K562 (cell line): ENCODE data around the gene MUC5B. TPM values are rescaled to one million over a fixed set of nuclear protein-coding genes. Genes with fewer than 3 reads are reported as not detected.

Experiments
- ATAC-seq: fragments of 200-7000 bp; cut with Tn5 transposase; 3 replicates; pipeline ENCODE4 v1.9.1; 2020; ENCODE audit warnings: moderate library complexity
- BruUV-seq: library from RNA; stranded (reverse); fragments of 400-500 nt; replicated peaks from 2 replicates; lab custom pipeline; 2021; lab: Mats Ljungman, UMichigan
- CTCF ChIA-PET: fragments of 300-600 bp; formaldehyde crosslinking; extraction: SDS; loops from one replicate; lab custom pipeline; 2021; ENCODE audit warnings: low intra/inter-chr PET ratio; lab: Yijun Ruan, JAX
- POLR2A ChIA-PET: fragments of 300-600, 350-650 bp; sonication (Branson Sonifier 250); formaldehyde crosslinking; extraction: SDS; loops from one replicate; lab custom pipeline; 2021; ENCODE audit warnings: antibody characterized with exemption, inconsistent platforms; lab: Yijun Ruan, JAX
- DNase-seq, 4 experiments: peaks; one replicate each; pipeline versions ENCODE4 v3.0.0 to v3.0.0-alpha.2; 2011 to 2018; ENCODE audit warnings: low spot score in 3 of 4, mixed read lengths in 3 of 4; ENCODE audit errors: extremely low read depth in 1 of 4
- FAIRE-seq: peaks from 2 replicates; lab custom pipeline; 2011; peaks lifted over from hg19 to GRCh38; lab: Jason Lieb, UNC
- H2AFZ ChIP-seq: 2 replicates; pipeline ENCODE4 v1.6.0; 2011; ENCODE audit warnings: low read depth, low read length, control low read depth, inconsistent platforms
- H3K27ac ChIP-seq: fragments of 200-600 bp; 3 replicates; pipeline ENCODE4 v1.8.0; 2011; ENCODE audit warnings: low read depth, mild to moderate bottlenecking, control low read depth, inconsistent platforms, low read length, moderate library complexity, mixed read lengths; ENCODE audit errors: extremely low read depth
- H3K27me3 ChIP-seq, 2 experiments: fragments of 300-600 bp in 1 of 2; 2 replicates in 1 of 2; 3 replicates in 1 of 2; pipeline versions ENCODE4 v1.6.0 to v1.8.0; 2011; ENCODE audit warnings: inconsistent platforms in 2 of 2, low read length in 2 of 2, mild to moderate bottlenecking in 1 of 2, mixed read lengths in 1 of 2, moderate library complexity in 1 of 2; ENCODE audit not compliant: control insufficient read depth in 2 of 2, insufficient read depth in 2 of 2
- H3K36me3 ChIP-seq: fragments of 300-600 bp; 3 replicates; pipeline ENCODE4 v1.8.0; 2011; ENCODE audit warnings: mild to moderate bottlenecking, low read length, inconsistent platforms; ENCODE audit not compliant: control insufficient read depth, insufficient read depth
- H3K4me1 ChIP-seq, 2 experiments: fragments of 200-600 bp in 1 of 2; replicated peaks in 1 of 2; 2 replicates in 1 of 2; 3 replicates in 1 of 2; pipeline versions ENCODE4 v1.5.1 to v1.8.0; 2011; ENCODE audit warnings: inconsistent platforms in 2 of 2, low read length in 2 of 2, mild to moderate bottlenecking in 1 of 2, mixed read lengths in 1 of 2, moderate library complexity in 1 of 2; ENCODE audit not compliant: control insufficient read depth in 2 of 2, insufficient read depth in 2 of 2
- H3K4me2 ChIP-seq: 2 replicates; pipeline ENCODE4 v1.6.1; 2011; ENCODE audit warnings: low read length, control low read depth, inconsistent platforms, mixed read lengths; ENCODE audit not compliant: insufficient read depth
- H3K4me3 ChIP-seq: fragments of 200-600 bp; sonication (generic), shearing (Covaris generic); 2 replicates; pipeline ENCODE4 v1.5.1; 2016; ENCODE audit warnings: control low read depth, inconsistent platforms
- H3K79me2 ChIP-seq: fragments of 200-600 bp; 3 replicates; pipeline ENCODE4 v1.8.0; 2011; ENCODE audit warnings: low read length, inconsistent platforms; ENCODE audit not compliant: control insufficient read depth, insufficient read depth
- H3K9ac ChIP-seq, 2 experiments: 2 replicates each; pipeline versions ENCODE4 v1.6.0 to v1.6.1; 2011; ENCODE audit warnings: low read depth in 2 of 2, low read length in 2 of 2, control low read depth in 1 of 2, inconsistent platforms in 1 of 2, mild to moderate bottlenecking in 1 of 2, mixed read lengths in 1 of 2; ENCODE audit not compliant: insufficient read depth in 1 of 2
- H3K9me1 ChIP-seq: one replicate; pipeline ENCODE4 v1.6.0; 2011; ENCODE audit warnings: inconsistent platforms, mild to moderate bottlenecking, low read length, moderate library complexity; ENCODE audit not compliant: control insufficient read depth, insufficient read depth
- H3K9me3 ChIP-seq: replicated peaks from 2 replicates; pipeline ENCODE4 v1.5.1; 2011; ENCODE audit warnings: low read depth, low read length, inconsistent platforms; ENCODE audit not compliant: control insufficient read depth, insufficient read depth
- H4K20me1 ChIP-seq: replicated peaks from 2 replicates; pipeline ENCODE4 v1.6.1; 2011; ENCODE audit warnings: low read length, inconsistent platforms, mixed read lengths; ENCODE audit not compliant: control insufficient read depth, insufficient read depth
- CREB5 ChIP-seq: fragments of 250-450 bp; sonication (Bioruptor Pico); IDR thresholded peaks from 2 replicates; pipeline ENCODE4 v1.5.0; 2020; ENCODE audit warnings: mild to moderate bottlenecking
- CTCF ChIP-seq, 3 experiments: IDR thresholded peaks in 2 of 3; conservative IDR thresholded peaks in 1 of 3; 2 replicates each; pipeline ENCODE4 v1.5.1; 2011 to 2012; ENCODE audit warnings: low read length in 3 of 3, mild to moderate bottlenecking in 3 of 3, control low read depth in 2 of 3, improper control_type of control experiment in 1 of 3, inconsistent platforms in 1 of 3, low read depth in 1 of 3, mixed read lengths in 1 of 3, moderate library complexity in 1 of 3; ENCODE audit not compliant: insufficient read depth in 2 of 3
- WGBS: fragments of 100-300 bp; shearing (Covaris generic); methylation state at CpG from one replicate; pipeline ENCODE4 v1.1.6; 2016; ENCODE audit warnings: low coverage, mixed read lengths; ENCODE audit not compliant: insufficient coverage; ENCODE audit errors: missing lambda C conversion rate; 5-methylcytosine and 5-hydroxymethylcytosine counted together
- in situ Hi-C: fragments of 300-500 bp; cut with MboI; formaldehyde crosslinking; loops from 4 replicates; pipeline ENCODE4 v1.15.0; 2018; ENCODE audit warnings: inconsistent platforms, mixed read lengths
- intact Hi-C: fragments of 100-400 bp; cut with micrococcal nuclease; formaldehyde crosslinking; loops from 2 replicates; pipeline ENCODE4 v1.14.2; 2022
- polyA plus RNA-seq, 8 experiments: library from polyadenylated mRNA; depleted of rRNA in 4 of 8; stranded (reverse) in 5 of 8; unstranded in 3 of 8; fragments of >200 nt; fragmentation: Nextera tagmentation in 2 of 8; fragmentation: Illumina TruSeq in 1 of 8; extraction: Ambion mirVana in 2 of 8; extraction: Trizol in 1 of 8; gene quantifications; 2 replicates each; pipeline versions ENCODE4 v1.2.1 to v1.2.3, GENCODE V29; 2011 to 2014; ENCODE audit warnings: inconsistent platforms in 1 of 8, missing spikeins in 1 of 8
- total RNA-seq, 7 experiments: library from RNA; depleted of rRNA in 6 of 7; stranded (reverse); fragments of >200 nt in 6 of 7; fragmentation: Illumina TruSeq in 2 of 7; extraction: Trizol in 2 of 7; gene quantifications; 2 replicates each; pipeline versions ENCODE4 v1.2.1 to v1.2.3, GENCODE V29; 2011 to 2021; ENCODE audit warnings: low replicate concordance in 1 of 7

The MUC5B gene
- total and polyA plus RNA-seq, 9 of the 15 experiments (the other 6 are each of a cell fraction or from before 2014, with no cell fraction given) = 0.04 to 0.95 TPM; not detected in 7

GRCh38 chr11:1225386-1226225, 2.7 kb downstream of the MUC5B start:
- no peak overlapping the region for H3K4me2 ChIP-seq
- no peak overlapping the region for H3K4me3 ChIP-seq
- BruUV-seq = no TSS peak
- 15% methylated on average over 22 of the region's 29 CpGs for WGBS
- peaks cover 0 to 76% of the 10 kb centered on the region in 2 experiments; a peak in 2 of 5 replicates for H3K4me1 ChIP-seq
- H3K27ac ChIP-seq = no peak overlapping the region
- TF ChIP-seq CREB5 (CRISPR knock-in tag) (no peak), CTCF (IDR thresholded peaks at IDR 0.05 in 2 of 3, conservative IDR thresholded peaks at IDR 0.05 in 1 of 3; ENCODE audit: insufficient read depth in 2 of 3, low read depth in 1 of 3, low read length in 3 of 3) (0 out of 6 replicates have a peak, but pooled peaks of 1 of the 3 experiments have one; percentile 4)
- ChIA-PET POLR2A (no interaction called here), CTCF (no interaction called here)
- FAIRE-seq (no peak), ATAC-seq (peak; percentile 19; the same call in 2 of the 3 replicates), DNase-seq (no peak)
- H3K9me1 ChIP-seq = peaks cover 2% of the 10 kb centered on the region
- no peak overlapping the region for H2AFZ ChIP-seq
- no peaks in the 10 kb centered on the region for H3K79me2 ChIP-seq
- 0 out of 2 replicates have a peak, but pooled peaks cover 6% of the 10 kb centered on the region for H4K20me1 ChIP-seq
- in situ Hi-C loops (no loop called here), intact Hi-C loops (no loop called here)
- H3K9ac ChIP-seq = no peak overlapping the region
- H3K9me3 ChIP-seq = no peaks in the 10 kb centered on the region
- no peaks in the 10 kb centered on the region for H3K36me3 ChIP-seq
- peaks cover 0 to 59% of the 10 kb centered on the region in 2 experiments; a peak in 3 of 5 replicates for H3K27me3 ChIP-seq
